Transverse colon (tissue), 4 donors: ENCODE measurements around the gene AXIN1. TPM values are rescaled to one million over a fixed set of nuclear protein-coding genes. Genes with fewer than 3 reads are reported as not detected.

Experiments
- DNase-seq: peaks from one replicate; pipeline ENCODE4 v3.0.0-alpha.2; 2019
- H3K27ac ChIP-seq, 4 donors: fragments of 200-600 bp; sonication (generic); 2 replicates each; pipeline ENCODE4 v1.5.1; 2016 to 2018; ENCODE audit warnings: inconsistent platforms in 4 of 4
- H3K27me3 ChIP-seq: fragments of 200-600 bp; sonication (generic); 2 replicates; pipeline ENCODE4 v1.5.1; 2017; ENCODE audit warnings: inconsistent platforms
- H3K36me3 ChIP-seq, 4 donors: fragments of 200-600 bp; sonication (generic); 2 replicates each; pipeline ENCODE4 v1.5.1; 2017 to 2019; ENCODE audit warnings: inconsistent platforms in 4 of 4
- H3K4me1 ChIP-seq, 4 donors: fragments of 200-600 bp; sonication (generic); 2 replicates each; pipeline ENCODE4 v1.5.1; 2017 to 2020; ENCODE audit warnings: inconsistent platforms in 4 of 4
- H3K4me3 ChIP-seq, 4 donors: fragments of 200-600 bp; sonication (generic); 1 replicate in 1 of 4; 2 replicates in 3 of 4; pipeline versions ENCODE4 v1.5.1 to v1.6.1; 2017 to 2019; ENCODE audit warnings: inconsistent platforms in 4 of 4
- H3K9me3 ChIP-seq, 2 donors: fragments of 200-600 bp; sonication (generic); 2 replicates each; pipeline ENCODE4 v1.5.1; 2017 to 2019; ENCODE audit warnings: inconsistent platforms in 2 of 2
- CTCF ChIP-seq, 5 experiments: fragments of 200-600 bp in 3 of 5; fragments of 450-650 bp in 2 of 5; sonication (generic) in 3 of 5; IDR thresholded peaks; 1 replicate in 2 of 5; 2 replicates in 3 of 5; pipeline ENCODE4 v1.5.1; 2016 to 2017; ENCODE audit warnings: antibody characterized with exemption in 5 of 5, inconsistent platforms in 3 of 5, mild to moderate bottlenecking in 2 of 5, moderate library complexity in 1 of 5
- EP300 ChIP-seq: sonication (generic); formaldehyde crosslinking; IDR thresholded peaks from one replicate; pipeline ENCODE4 v1.6.1; 2017; ENCODE audit warnings: antibody characterized with exemption, low read depth
- POLR2A ChIP-seq: fragments of 450-650 bp; IDR thresholded peaks from one replicate; pipeline ENCODE4 v1.6.1; 2016; ENCODE audit warnings: antibody characterized with exemption, mild to moderate bottlenecking, moderate library complexity
- POLR2AphosphoS5 ChIP-seq, 3 donors: sonication (generic); formaldehyde crosslinking; IDR thresholded peaks; one replicate each; pipeline ENCODE4 v1.6.1; 2016; ENCODE audit warnings: antibody characterized with exemption in 3 of 3
- WGBS, 2 donors: methylation state at CpG; one replicate each; pipeline ENCODE4 v1.1.5; 2018; ENCODE audit warnings: low coverage in 1 of 2; 5-methylcytosine and 5-hydroxymethylcytosine counted together
- in situ Hi-C, 4 donors: fragments of 200-750 bp; cut with MboI; loops; one replicate each; pipeline versions ENCODE4 v1.15.0 to v1.15.1; 2017; ENCODE audit warnings: low sequenced_read_pairs in 3 of 4, low pct_ligation_motif_present in 1 of 4, low pct_unique_long_range_greater_than_20kb in 1 of 4
- intact Hi-C: fragments of 100-400 bp; cut with DNase I; formaldehyde crosslinking; loops from one replicate; pipeline ENCODE4 v1.15.1; 2023; ENCODE audit warnings: low total_unique reads
- total RNA-seq, 4 donors: library from RNA; depleted of rRNA; stranded (reverse); fragments of >200 nt; gene quantifications; one replicate each; pipeline ENCODE4 v1.1.0, GENCODE V29; 2016

AXIN1 gene
- total RNA-seq, 4 donors from 2014 or later = 41.4 to 73.7 (median 58.7) TPM

DNA sequence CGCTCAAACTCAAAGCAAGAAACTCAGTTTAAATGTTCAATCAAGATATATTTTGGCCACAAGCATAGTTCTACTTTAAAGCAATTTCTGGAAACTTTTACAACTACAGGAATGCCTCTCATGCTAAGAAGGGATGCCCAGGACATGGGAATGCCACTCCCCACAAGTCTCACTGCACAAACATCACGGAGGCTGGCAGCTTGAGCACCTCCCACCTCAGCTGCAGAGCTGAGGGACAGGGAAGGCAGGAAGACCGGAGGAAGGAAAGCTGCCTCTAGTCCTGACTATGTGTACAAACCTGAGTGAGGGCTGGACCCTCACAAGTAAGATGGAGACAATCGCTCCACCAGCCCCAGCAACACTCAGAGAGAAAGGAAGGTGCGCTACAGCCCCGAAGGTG lies 5.3 kb downstream of the AXIN1 start:
- WGBS, 2 donors = 97% methylated on average over 6 of the region's 6 CpGs; no CpG with 5 or more reads in 1 of the 2 donors
- no peak overlapping the region for H3K4me3 ChIP-seq
- H3K36me3 ChIP-seq = peaks cover 0 to 6% (median 0%) of the 10 kb centered on the region in 4 donors
- TF ChIP-seq POLR2A = no peak
- no peak for TF ChIP-seq EP300
- no peak for TF ChIP-seq POLR2AphosphoS5 (IDR thresholded peaks at IDR 0.05)
- no peak for TF ChIP-seq CTCF (IDR thresholded peaks at IDR 0.05)
- no peak for DNase-seq
- intact Hi-C loops = no loop called here
- H3K27me3 ChIP-seq = no peaks in the 10 kb centered on the region
- peaks cover 0 to 22% (median 17%) of the 10 kb centered on the region in 4 donors for H3K4me1 ChIP-seq
- H3K27ac ChIP-seq = no peak overlapping the region
- in situ Hi-C loops = no loop called here
- no peaks in the 10 kb centered on the region for H3K9me3 ChIP-seq

DNA sequence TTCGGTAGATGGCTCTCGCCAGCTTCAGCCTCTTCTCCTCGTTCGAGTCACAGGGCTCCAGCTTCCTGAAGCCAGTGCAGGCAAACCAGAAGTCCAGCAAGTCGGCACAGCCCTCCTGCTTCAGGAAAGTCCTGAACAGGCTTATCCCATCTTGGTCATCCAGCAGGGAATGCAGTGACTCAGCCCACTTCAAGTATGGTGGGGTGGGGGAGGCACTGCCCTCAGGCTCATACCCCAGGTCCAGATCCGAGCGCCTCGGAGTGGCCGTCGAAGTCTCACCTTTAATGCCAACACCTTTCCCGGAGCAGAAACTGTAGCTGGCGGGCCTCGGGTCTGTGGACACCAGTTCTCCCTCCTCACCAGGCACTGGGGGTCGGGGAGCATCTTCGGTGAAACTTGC lies 5.9 kb downstream of the AXIN1 start:
- 93 to 100% methylated on average over 1 to 15 of the region's 15 CpGs for WGBS, 2 donors
- Histone ChIP-seq H3K9me3 (no peaks in the 10 kb centered on the region), H3K27me3 (no peaks in the 10 kb centered on the region), H3K4me1 (peaks cover 0 to 19% (median 17%) of the 10 kb centered on the region in 4 donors), H3K4me3 (no peak overlapping the region), H3K36me3 (peaks cover 0 to 6% (median 0%) of the 10 kb centered on the region in 4 donors), H3K27ac (no peak overlapping the region)
- in situ Hi-C loops = no loop called here
- intact Hi-C loops = no loop called here
- TF ChIP-seq EP300 (no peak), POLR2A (no peak), CTCF (IDR thresholded peaks at IDR 0.05) (no peak), POLR2AphosphoS5 (IDR thresholded peaks at IDR 0.05) (no peak)
- no peak for DNase-seq

- 62 to 83% methylated on average over 2 to 11 of the region's 11 CpGs for WGBS, 2 donors
- in situ Hi-C loops = no loop called here
Observed at GRCh38 chr16:345772-346171, 6.8 kb downstream of the AXIN1 start.

More at GRCh38 chr16:345772-346171, 6.8 kb downstream of the AXIN1 start:
- intact Hi-C loops = no loop called here
- Histone ChIP-seq H3K4me3 (no peak overlapping the region), H3K27ac (no peak overlapping the region), H3K9me3 (no peaks in the 10 kb centered on the region), H3K27me3 (no peaks in the 10 kb centered on the region), H3K36me3 (peaks cover 0 to 6% (median 0%) of the 10 kb centered on the region in 4 donors), H3K4me1 (peaks cover 0 to 11% (median 9%) of the 10 kb centered on the region in 4 donors)
- no peak for DNase-seq
- TF ChIP-seq EP300 (no peak), POLR2AphosphoS5 (IDR thresholded peaks at IDR 0.05) (no peak), POLR2A (no peak), CTCF (IDR thresholded peaks at IDR 0.05) (no peak)
